GM12878 (cell line): ENCODE measurements around the gene NKD1. TPM values are rescaled to one million over a fixed set of nuclear protein-coding genes. Genes with fewer than 3 reads are reported as not detected.

Experiments used
- ATAC-seq: fragments of 200-7000 bp; cut with Tn5 transposase; 3 replicates; pipeline ENCODE4 v1.9.1; 2020; ENCODE audit warnings: mild to moderate bottlenecking, moderate library complexity
- BruUV-seq: library from RNA; stranded (reverse); fragments of 400-500 nt; replicated peaks from 2 replicates; lab custom pipeline; 2021; lab: Mats Ljungman, UMichigan
- CTCF ChIA-PET: fragments of 300-600 bp; sonication (Branson Sonifier 250); formaldehyde crosslinking; extraction: SDS; loops from one replicate; lab custom pipeline; 2021; ENCODE audit warnings: inconsistent platforms; lab: Yijun Ruan, JAX
- POLR2A ChIA-PET: fragments of 350-600 bp; formaldehyde crosslinking; extraction: SDS; loops from one replicate; lab custom pipeline; 2021; ENCODE audit warnings: inconsistent platforms; lab: Charles Lee
- RAD21 ChIA-PET: fragments of 300-600 bp; sonication (Branson Sonifier 250); formaldehyde crosslinking; loops from one replicate; lab custom pipeline; 2023; ENCODE audit warnings: antibody characterized with exemption; ENCODE audit not compliant: unreplicated experiment; lab: Charles Lee
- SMC1A ChIA-PET: fragments of 300-600 bp; sonication (Branson Sonifier 250); formaldehyde crosslinking; loops from one replicate; lab custom pipeline; 2023; ENCODE audit not compliant: unreplicated experiment, uncharacterized antibody; lab: Charles Lee
- DNase-seq: peaks from one replicate; pipeline ENCODE4 v3.0.0-alpha.2; 2011; ENCODE audit warnings: low read depth, low spot score
- FAIRE-seq: peaks from 3 replicates; lab custom pipeline; 2011; peaks lifted over from hg19 to GRCh38; lab: Jason Lieb, UNC
- H2AFZ ChIP-seq: 2 replicates; pipeline ENCODE4 v1.6.0; 2011; ENCODE audit warnings: low read depth, low read length, control low read depth; ENCODE audit not compliant: control insufficient read depth
- H3K27ac ChIP-seq: 2 replicates; pipeline ENCODE4 v1.5.1; 2011; ENCODE audit warnings: control low read depth; ENCODE audit not compliant: control insufficient read depth, insufficient read depth
- H3K27me3 ChIP-seq, 2 experiments: replicated peaks in 1 of 2; 2 replicates each; pipeline versions ENCODE4 v1.6.0 to v1.6.1; 2011; ENCODE audit warnings: low read length in 1 of 2; ENCODE audit not compliant: control insufficient read depth in 2 of 2, insufficient read depth in 2 of 2
- H3K36me3 ChIP-seq, 2 experiments: 2 replicates each; pipeline ENCODE4 v1.5.1; 2011; ENCODE audit warnings: low read length in 1 of 2; ENCODE audit not compliant: control insufficient read depth in 2 of 2, insufficient read depth in 2 of 2
- H3K4me1 ChIP-seq: 2 replicates; pipeline ENCODE4 v1.6.1; 2011; ENCODE audit warnings: mild to moderate bottlenecking, low read length, moderate library complexity, mixed read lengths; ENCODE audit not compliant: control insufficient read depth, insufficient read depth
- H3K4me2 ChIP-seq: 2 replicates; pipeline ENCODE4 v1.6.0; 2011; ENCODE audit warnings: control low read depth; ENCODE audit not compliant: control insufficient read depth, insufficient read depth
- H3K4me3 ChIP-seq: fragments of 200-600 bp; sonication (generic); 2 replicates; pipeline ENCODE4 v1.5.1; 2016
- H3K79me2 ChIP-seq: 2 replicates; pipeline ENCODE4 v1.6.0; 2011; ENCODE audit warnings: low read length; ENCODE audit not compliant: control insufficient read depth, insufficient read depth
- H3K9ac ChIP-seq: 2 replicates; pipeline ENCODE4 v1.8.0; 2011; ENCODE audit warnings: low read length, control low read depth, mixed read lengths; ENCODE audit not compliant: control insufficient read depth, insufficient read depth
- H3K9me3 ChIP-seq: replicated peaks from 3 replicates; pipeline ENCODE4 v1.5.1; 2011; ENCODE audit warnings: mild to moderate bottlenecking, low read length; ENCODE audit not compliant: control insufficient read depth, insufficient read depth
- H4K20me1 ChIP-seq: 2 replicates; pipeline ENCODE4 v1.6.0; 2011; ENCODE audit not compliant: control insufficient read depth, insufficient read depth
- GATAD2B ChIP-seq: fragments of 450-650 bp; conservative IDR thresholded peaks from 2 replicates; pipeline ENCODE4 v1.6.1; 2017; ENCODE audit warnings: low read depth, mild to moderate bottlenecking, moderate library complexity
- IKZF1 ChIP-seq: fragments of 450-650 bp; conservative IDR thresholded peaks from 2 replicates; pipeline ENCODE4 v1.6.1; 2017; ENCODE audit warnings: antibody characterized with exemption, mild to moderate bottlenecking
- MYC ChIP-seq: IDR thresholded peaks from 2 replicates; pipeline ENCODE4 v1.6.1; 2011; ENCODE audit warnings: mild to moderate bottlenecking, low read length, moderate library complexity, inconsistent platforms; ENCODE audit not compliant: insufficient read depth, insufficient replicate concordance, insufficient read length, severe bottlenecking
- POLR2A ChIP-seq: IDR thresholded peaks from 2 replicates; pipeline ENCODE4 v1.6.1; 2011; ENCODE audit warnings: low read depth, mild to moderate bottlenecking, low read length
- POLR2AphosphoS2 ChIP-seq: IDR thresholded peaks from 2 replicates; pipeline ENCODE4 v1.6.1; 2011; ENCODE audit warnings: low read depth, mild to moderate bottlenecking, low read length, improper control_type of control experiment, moderate library complexity
- RFX5 ChIP-seq: IDR thresholded peaks from 2 replicates; pipeline ENCODE4 v1.6.1; 2011; ENCODE audit warnings: low read depth, low read length, improper control_type of control experiment
- ZNF384 ChIP-seq: IDR thresholded peaks from 2 replicates; pipeline ENCODE4 v1.6.1; 2012; ENCODE audit warnings: low read depth, mild to moderate bottlenecking, low read length, improper control_type of control experiment, borderline replicate concordance
- WGBS: methylation state at CpG from one replicate; pipeline ENCODE4 v1.1.6; 2016; ENCODE audit warnings: low lambda C conversion rate; ENCODE audit not compliant: insufficient replicate concordance, insufficient coverage; ENCODE audit errors: missing lambda C conversion rate; 5-methylcytosine and 5-hydroxymethylcytosine counted together
- in situ Hi-C: fragments of 300-500 bp; cut with MboI; formaldehyde crosslinking; loops from 9 replicates; pipeline ENCODE4 v1.14.3; 2018; ENCODE audit warnings: mixed read lengths
- intact Hi-C: fragments of 100-400 bp; cut with micrococcal nuclease; formaldehyde crosslinking; loops from one replicate; pipeline ENCODE4 v1.14.2; 2022; ENCODE audit not compliant: unreplicated experiment
- polyA plus RNA-seq, 11 experiments: library from polyadenylated mRNA; depleted of rRNA in 4 of 11; unstranded in 6 of 11; stranded (reverse) in 5 of 11; fragments of >200 nt; fragmentation: Nextera tagmentation in 4 of 11; fragmentation: Illumina TruSeq in 1 of 11; extraction: Ambion mirVana in 4 of 11; extraction: Trizol in 1 of 11; gene quantifications; 1 replicate in 1 of 11; 2 replicates in 10 of 11; pipeline versions ENCODE4 v1.2.1 to v1.2.3, GENCODE V29; 2011 to 2016; ENCODE audit warnings: inconsistent platforms in 2 of 11, missing spikeins in 2 of 11, low read depth in 1 of 11
- total RNA-seq, 4 experiments: library from RNA; depleted of rRNA in 3 of 4; stranded (reverse); fragments of >200 nt in 3 of 4; fragmentation: Illumina TruSeq in 1 of 4; extraction: Trizol in 1 of 4; gene quantifications; 2 replicates each; pipeline versions ENCODE4 v1.2.1 to v1.2.3, GENCODE V29; 2013 to 2021
- TF ChIP-seq, protein P1 (sequence below): fragments of 450-650 bp; formaldehyde crosslinking; IDR thresholded peaks from 2 replicates; pipeline ENCODE4 v1.5.0; 2022; ENCODE audit warnings: mild to moderate bottlenecking, missing genetic modification characterization
- TF ChIP-seq, protein P2 (sequence below): fragments of 450-650 bp; conservative IDR thresholded peaks from 2 replicates; pipeline ENCODE4 v1.6.1; 2017; ENCODE audit warnings: mild to moderate bottlenecking, moderate library complexity
- TF ChIP-seq, protein P3 (sequence below): fragments of 450-650 bp; IDR thresholded peaks from 2 replicates; pipeline ENCODE4 v1.6.1; 2017; ENCODE audit warnings: mild to moderate bottlenecking, moderate library complexity

The NKD1 gene
- total and polyA plus RNA-seq, 10 of the 15 experiments (the other 5 are each of a cell fraction or from before 2014, with no cell fraction given): under 0.01 to 0.49 (median 0.04) TPM; not detected in 2

DNA sequence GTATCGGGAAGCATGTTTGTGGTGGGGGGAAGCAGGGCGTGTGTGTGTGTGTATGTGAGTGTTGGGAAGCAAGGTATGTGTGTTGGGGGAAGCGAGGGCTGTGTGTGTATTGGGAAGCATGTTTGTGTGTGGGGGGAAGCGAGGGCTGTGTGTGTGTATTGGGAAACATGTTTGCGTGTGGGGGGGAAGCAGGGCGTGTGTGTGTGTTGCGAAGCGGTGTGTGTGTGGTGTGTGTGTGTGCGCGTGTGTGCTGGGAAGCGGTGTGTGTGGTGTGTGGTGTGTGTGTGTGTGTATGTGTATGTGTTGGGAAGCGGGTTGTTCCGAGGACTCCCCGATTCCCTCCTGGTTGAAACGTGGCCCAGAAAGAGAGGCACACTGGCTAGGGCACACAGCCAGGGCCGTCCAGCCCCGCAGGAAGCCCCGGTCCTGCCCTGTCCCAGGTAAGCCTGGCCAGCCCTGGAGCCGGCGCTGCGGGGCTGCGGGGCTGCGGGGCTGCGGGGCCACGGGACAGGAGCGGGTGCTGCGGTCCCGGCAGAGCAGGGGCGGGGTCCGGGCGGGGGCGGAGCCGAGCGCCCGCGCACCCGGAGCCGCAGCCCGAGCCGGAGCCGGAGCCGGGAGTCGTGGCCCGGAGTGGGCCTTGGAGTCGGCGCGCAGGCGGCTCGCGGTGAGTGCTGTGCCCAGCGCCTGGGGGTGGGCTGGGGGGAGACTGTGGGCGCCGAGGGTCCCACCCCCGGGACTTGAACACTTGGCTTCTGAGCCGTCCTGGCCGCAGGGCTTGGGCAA lies 145.0 kb downstream of the NKD1 start, which contains the start of gene NOD2:
NOD2 (plus strand) TSS at position 608 of the 783 bp plus-strand sequence. CDS start 5,890 bp downstream, outside the sequence.
- RAD21 ChIA-PET: interaction anchor here (7.4 to 9.9 kb wide), 2 partner anchors 9 to 53 kb away, joined by 112 to 121 read pairs; partner anchors contain the start of gene SNX20
- POLR2A ChIA-PET: interaction anchor here (0.5 to 8.3 kb wide), 3 partner anchors 11 to 51 kb away, joined by 3 to 104 read pairs (median 4); partner anchors contain the start of gene CYLD
- TF ChIP-seq ZNF384: no peak
- TF ChIP-seq GATAD2B: peak; percentile 63; the same call in 1 of the 2 replicates
- TF ChIP-seq IKZF1: peak; percentile 62; the same call in 1 of the 2 replicates
- TF ChIP-seq, protein P1, sequence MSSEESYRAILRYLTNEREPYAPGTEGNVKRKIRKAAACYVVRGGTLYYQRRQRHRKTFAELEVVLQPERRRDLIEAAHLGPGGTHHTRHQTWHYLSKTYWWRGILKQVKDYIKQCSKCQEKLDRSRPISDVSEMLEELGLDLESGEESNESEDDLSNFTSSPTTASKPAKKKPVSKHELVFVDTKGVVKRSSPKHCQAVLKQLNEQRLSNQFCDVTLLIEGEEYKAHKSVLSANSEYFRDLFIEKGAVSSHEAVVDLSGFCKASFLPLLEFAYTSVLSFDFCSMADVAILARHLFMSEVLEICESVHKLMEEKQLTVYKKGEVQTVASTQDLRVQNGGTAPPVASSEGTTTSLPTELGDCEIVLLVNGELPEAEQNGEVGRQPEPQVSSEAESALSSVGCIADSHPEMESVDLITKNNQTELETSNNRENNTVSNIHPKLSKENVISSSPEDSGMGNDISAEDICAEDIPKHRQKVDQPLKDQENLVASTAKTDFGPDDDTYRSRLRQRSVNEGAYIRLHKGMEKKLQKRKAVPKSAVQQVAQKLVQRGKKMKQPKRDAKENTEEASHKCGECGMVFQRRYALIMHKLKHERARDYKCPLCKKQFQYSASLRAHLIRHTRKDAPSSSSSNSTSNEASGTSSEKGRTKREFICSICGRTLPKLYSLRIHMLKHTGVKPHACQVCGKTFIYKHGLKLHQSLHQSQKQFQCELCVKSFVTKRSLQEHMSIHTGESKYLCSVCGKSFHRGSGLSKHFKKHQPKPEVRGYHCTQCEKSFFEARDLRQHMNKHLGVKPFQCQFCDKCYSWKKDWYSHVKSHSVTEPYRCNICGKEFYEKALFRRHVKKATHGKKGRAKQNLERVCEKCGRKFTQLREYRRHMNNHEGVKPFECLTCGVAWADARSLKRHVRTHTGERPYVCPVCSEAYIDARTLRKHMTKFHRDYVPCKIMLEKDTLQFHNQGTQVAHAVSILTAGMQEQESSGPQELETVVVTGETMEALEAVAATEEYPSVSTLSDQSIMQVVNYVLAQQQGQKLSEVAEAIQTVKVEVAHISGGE (CRISPR knock-in tag): no peak
- no peak for TF ChIP-seq RFX5
- TF ChIP-seq MYC: no peak
- TF ChIP-seq POLR2AphosphoS2: no peak
- TF ChIP-seq, protein P2, sequence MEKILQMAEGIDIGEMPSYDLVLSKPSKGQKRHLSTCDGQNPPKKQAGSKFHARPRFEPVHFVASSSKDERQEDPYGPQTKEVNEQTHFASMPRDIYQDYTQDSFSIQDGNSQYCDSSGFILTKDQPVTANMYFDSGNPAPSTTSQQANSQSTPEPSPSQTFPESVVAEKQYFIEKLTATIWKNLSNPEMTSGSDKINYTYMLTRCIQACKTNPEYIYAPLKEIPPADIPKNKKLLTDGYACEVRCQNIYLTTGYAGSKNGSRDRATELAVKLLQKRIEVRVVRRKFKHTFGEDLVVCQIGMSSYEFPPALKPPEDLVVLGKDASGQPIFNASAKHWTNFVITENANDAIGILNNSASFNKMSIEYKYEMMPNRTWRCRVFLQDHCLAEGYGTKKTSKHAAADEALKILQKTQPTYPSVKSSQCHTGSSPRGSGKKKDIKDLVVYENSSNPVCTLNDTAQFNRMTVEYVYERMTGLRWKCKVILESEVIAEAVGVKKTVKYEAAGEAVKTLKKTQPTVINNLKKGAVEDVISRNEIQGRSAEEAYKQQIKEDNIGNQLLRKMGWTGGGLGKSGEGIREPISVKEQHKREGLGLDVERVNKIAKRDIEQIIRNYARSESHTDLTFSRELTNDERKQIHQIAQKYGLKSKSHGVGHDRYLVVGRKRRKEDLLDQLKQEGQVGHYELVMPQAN: peak; percentile 29; the same call in 1 of the 2 replicates
- TF ChIP-seq, protein P3, sequence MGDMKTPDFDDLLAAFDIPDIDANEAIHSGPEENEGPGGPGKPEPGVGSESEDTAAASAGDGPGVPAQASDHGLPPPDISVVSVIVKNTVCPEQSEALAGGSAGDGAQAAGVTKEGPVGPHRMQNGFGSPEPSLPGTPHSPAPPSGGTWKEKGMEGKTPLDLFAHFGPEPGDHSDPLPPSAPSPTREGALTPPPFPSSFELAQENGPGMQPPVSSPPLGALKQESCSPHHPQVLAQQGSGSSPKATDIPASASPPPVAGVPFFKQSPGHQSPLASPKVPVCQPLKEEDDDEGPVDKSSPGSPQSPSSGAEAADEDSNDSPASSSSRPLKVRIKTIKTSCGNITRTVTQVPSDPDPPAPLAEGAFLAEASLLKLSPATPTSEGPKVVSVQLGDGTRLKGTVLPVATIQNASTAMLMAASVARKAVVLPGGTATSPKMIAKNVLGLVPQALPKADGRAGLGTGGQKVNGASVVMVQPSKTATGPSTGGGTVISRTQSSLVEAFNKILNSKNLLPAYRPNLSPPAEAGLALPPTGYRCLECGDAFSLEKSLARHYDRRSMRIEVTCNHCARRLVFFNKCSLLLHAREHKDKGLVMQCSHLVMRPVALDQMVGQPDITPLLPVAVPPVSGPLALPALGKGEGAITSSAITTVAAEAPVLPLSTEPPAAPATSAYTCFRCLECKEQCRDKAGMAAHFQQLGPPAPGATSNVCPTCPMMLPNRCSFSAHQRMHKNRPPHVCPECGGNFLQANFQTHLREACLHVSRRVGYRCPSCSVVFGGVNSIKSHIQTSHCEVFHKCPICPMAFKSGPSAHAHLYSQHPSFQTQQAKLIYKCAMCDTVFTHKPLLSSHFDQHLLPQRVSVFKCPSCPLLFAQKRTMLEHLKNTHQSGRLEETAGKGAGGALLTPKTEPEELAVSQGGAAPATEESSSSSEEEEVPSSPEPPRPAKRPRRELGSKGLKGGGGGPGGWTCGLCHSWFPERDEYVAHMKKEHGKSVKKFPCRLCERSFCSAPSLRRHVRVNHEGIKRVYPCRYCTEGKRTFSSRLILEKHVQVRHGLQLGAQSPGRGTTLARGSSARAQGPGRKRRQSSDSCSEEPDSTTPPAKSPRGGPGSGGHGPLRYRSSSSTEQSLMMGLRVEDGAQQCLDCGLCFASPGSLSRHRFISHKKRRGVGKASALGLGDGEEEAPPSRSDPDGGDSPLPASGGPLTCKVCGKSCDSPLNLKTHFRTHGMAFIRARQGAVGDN: peak; percentile 64; the same call in 1 of the 2 replicates
- peak; percentile 54; the same call in 1 of the 2 replicates for TF ChIP-seq POLR2A

More for the DNA sequence above, 145.0 kb downstream of the NKD1 start, which contains the start of gene NOD2:
- Histone ChIP-seq H2AFZ (peak within 1 kb of the TSS; percentile 52), H4K20me1 (no peaks in the 10 kb centered on the region), H3K4me3 (peak within 1 kb of the TSS; percentile 72), H3K27ac (peak within 1 kb of the TSS; percentile 78), H3K4me1 (peaks cover 48% of the 10 kb centered on the region), H3K79me2 (peaks cover 45% of the 10 kb centered on the region), H3K4me2 (peak within 1 kb of the TSS; percentile 100), H3K9ac (peak within 1 kb of the TSS; percentile 74), H3K27me3 (no peaks in the 10 kb centered on the region), H3K9me3 (no peaks in the 10 kb centered on the region), H3K36me3 (no peaks in the 10 kb centered on the region)
- ChIA-PET SMC1A (interaction anchor here (0.6 to 8.3 kb wide), 8 partner anchors 11 to 326 kb away, joined by 3 to 190 read pairs (median 6); partner anchors contain the start of genes CYLD and SNX20), CTCF (interaction anchor here (0.7 to 8.0 kb wide), 5 partner anchors 8 to 52 kb away, joined by 3 to 63 read pairs (median 7); partner anchors contain the start of gene SNX20)
- in situ Hi-C loops: no loop called here
- 29% methylated on average over 36 of the region's 56 CpGs for WGBS
- intact Hi-C loops: no loop called here
- ATAC-seq: peak; percentile 21
- no TSS peak for BruUV-seq
- DNase-seq: no peak
- peak; percentile 23 for FAIRE-seq
